Brain pericyte (primary cell): Measurements from ENCODE around the gene LRRFIP2.

ENCODE experiments used
- DNase-seq: peaks from one replicate; pipeline ENCODE4 v3.0.0-alpha.2; 2012; ENCODE audit warnings: low read depth, low spot score

LRRFIP2 gene

GRCh38 chr3:37115446-37115845 is 58.9 kb downstream of the LRRFIP2 start:
- DNase-seq = no peak

DNA sequence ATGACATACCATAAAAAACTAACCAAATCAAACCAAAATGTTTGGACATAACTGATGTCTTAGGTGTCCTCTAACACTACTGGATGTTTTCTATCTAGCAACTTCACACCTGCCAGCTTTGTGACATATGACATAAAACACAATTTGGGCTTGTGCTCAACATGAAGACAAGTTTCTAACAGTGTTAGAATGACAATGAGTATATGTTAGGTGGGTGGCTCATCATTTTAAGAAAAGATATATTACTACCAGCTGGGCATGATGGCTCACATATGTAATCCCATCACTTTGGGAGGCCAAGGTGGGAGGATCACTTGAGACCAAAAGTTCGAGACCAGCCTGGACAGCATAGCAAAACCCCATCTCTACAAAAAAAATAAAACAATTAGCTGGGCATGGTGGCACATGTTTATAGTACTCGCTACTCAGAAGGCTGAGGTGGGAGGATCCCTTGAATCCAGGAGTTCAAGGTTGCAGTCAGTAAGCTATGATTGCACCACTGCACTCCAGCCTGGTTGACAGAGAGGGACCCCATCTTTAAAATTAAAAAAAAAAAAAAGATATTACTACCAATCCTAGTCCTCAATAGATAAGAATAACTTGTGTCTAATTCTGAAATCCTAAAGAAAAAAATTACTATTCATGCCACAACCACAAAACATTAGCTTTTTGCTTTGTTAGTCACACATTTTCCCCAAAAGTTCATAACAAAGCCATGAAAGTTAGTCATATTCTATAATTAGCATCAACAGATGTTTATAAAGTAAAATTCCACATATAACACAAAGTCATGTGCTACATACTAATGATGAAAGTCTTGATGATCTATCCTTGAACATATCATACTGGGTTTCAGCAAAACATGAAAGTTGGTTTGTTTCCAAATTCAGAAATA is 59.9 kb downstream of the LRRFIP2 start:
- peak; percentile 13 for DNase-seq

DNA sequence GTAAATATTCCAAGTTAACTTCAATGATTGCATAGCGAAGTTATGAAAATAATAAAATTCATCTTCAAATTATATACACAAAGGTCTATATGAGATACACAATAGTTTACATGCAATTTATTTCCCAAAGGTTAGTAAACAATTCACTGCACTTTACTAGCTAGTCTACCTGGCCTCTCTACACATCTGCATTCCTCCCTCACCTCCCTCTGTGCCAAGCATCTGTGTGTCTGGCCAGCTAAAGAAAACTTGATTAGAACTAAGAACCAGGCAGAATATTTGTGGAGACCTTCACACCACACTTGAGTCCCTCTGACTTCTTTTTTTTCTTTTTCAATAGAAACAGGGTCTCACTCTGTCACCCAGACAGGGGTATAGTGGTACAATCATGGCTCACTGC is 61.4 kb downstream of the LRRFIP2 start:
- no peak for DNase-seq

DNA sequence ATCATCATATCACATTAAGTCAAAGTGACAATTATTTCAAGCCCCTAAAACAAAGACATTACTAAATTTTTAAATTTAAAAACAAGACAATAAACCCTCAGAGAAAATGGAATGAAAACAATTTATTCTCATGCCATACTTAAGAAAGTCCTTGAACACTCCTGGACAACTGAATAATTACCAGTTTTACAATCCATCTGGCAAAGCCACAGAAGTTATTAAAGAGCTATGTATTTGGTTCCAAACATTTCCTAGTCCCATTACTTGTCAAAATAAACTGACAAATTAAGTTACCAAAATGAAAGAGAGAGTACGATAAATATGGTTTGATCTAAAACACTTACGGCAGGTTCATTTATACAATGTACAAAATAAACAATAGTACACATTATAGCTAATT is 63.2 kb downstream of the LRRFIP2 start:
- no peak for DNase-seq

DNA sequence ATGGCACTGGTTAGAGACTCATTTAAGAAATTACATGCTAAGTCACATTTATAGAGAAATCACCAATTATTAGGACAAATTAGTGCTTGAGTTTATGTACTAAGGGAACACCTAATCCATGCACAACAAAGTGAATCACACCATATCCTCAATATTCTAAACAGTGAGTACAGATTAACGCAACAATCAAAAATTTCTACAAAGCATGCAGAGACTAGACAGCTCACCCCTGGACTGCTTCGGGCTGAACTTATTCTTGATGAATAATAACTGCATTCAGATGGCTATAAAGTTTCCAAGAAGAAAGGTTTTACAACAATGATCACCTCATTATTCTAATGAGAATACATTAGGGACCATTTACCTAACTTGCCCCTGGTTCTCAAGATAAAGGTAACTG is 66.5 kb downstream of the LRRFIP2 start:
- no peak for DNase-seq

- DNase-seq = no peak
Observed at GRCh38 chr3:37103103-37103808, 71.1 kb downstream of the LRRFIP2 start.

DNA sequence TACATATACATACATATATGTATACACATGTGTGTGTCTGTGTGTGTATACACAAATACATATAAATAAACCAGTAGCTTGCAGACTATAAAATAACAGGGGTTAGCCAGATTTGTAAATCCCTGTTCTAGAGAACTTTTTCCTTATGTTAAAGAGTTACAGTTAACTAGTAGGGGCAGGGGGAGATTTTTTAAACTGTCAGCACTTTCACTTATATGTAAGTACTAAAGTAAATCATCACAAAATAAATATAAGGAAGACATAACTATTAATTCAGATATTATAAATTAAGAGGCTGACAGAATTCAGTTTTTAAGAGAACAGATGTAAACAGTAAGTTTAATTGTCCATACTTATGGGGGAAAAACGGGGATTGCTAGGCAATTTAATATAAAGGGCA is 74.0 kb downstream of the LRRFIP2 start:
- no peak for DNase-seq

GRCh38 chr3:37099469-37099868 is 74.9 kb downstream of the LRRFIP2 start:
- DNase-seq = no peak

- no peak for DNase-seq
Observed at GRCh38 chr3:37098884-37099283, 75.5 kb downstream of the LRRFIP2 start.

DNA sequence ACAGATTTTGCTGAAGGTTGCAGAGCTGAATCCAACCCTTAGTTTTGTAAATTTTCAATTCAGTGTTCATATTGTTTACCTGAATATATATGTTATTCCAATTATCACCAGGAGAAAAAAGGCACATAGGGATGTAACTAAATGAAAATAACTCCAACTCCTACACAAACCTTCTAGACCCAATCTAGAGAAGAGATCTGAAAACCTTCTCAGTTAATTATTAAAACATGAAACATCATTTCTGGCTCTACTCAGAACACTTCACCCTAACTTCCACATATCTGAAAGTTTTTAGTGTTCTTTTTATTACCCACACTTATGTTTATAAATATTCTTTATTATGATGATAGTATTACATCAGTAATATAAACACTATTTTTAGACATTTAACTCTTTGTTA is 76.6 kb downstream of the LRRFIP2 start:
- DNase-seq = no peak

DNA sequence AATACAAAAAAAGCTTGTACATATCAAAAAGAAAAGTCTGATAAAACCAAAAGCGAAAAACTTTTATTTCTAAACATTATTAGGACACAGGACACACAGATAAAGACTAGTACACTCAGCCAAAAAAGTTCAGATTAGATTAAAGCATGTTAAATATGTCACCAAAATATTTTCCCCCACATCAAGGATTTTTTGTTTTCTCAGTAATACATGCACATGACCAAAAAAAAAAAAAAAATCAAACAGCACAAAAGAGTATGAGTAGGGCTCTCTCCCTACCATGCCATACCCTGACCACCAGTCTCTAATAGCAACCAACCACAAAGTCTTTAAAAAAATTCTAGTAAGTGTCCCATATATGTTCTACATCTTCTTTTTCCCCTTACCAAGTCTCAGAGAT is 77.4 kb downstream of the LRRFIP2 start:
- DNase-seq = no peak

DNA sequence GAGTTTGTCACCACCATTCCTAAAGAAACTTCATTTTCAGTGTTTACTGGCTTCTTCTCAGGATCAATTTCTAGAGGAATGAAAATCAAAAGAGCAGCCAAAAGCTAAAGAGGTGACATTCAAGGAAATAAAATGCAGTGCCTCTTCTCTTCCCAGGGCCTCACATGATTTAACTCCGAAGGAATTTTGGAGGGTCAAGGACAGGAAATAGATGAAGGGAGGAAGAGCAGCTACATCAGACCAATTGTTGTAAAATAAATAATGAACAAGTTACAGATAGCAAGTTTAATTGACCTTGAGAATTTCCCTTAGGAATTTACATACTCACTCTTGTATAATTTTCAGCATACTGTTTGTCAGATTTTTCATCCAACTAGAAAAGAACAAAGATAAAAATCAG is 78.1 kb downstream of the LRRFIP2 start:
- DNase-seq = no peak

DNA sequence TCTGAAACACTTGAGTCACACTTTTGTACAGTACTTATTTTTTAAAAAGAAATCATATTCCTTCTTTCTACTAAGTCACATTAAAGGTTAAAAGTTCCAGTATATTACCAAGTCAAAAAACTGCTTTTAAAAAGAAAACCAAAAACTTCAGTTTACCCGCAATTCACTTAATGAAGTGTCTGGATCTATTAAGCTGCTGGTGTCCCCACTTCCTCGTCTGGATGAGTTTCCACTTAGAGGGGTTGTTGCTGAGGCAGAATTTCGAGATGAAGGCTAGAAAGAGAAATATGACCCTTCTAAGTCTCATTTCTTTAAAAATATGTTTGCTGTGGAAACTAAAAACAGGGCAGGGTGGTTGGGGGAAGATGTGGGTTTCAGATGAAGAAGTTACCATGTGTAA is 79.7 kb downstream of the LRRFIP2 start:
- no peak for DNase-seq

GRCh38 chr3:37093481-37093880 is 80.9 kb downstream of the LRRFIP2 start:
- no peak for DNase-seq

DNA sequence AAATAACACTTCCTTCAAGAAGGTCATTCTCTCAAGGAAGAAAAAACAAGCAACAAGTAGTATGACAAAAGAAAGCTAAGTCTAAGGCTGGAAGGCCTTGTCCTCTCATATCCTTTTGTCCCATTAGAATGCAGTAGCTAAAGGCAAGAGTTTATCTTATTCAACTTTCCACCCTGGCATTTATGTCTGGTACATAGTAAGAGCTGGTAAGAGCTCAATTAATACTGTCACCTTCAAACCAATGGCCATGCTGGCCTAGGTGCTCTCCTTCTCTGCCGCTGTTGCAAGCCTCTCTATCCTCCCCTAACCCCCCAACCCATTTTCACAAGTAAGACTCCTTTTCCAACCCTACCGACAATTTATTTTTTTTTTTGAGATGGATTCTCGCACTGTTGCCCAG is 81.9 kb downstream of the LRRFIP2 start:
- no peak for DNase-seq

DNA sequence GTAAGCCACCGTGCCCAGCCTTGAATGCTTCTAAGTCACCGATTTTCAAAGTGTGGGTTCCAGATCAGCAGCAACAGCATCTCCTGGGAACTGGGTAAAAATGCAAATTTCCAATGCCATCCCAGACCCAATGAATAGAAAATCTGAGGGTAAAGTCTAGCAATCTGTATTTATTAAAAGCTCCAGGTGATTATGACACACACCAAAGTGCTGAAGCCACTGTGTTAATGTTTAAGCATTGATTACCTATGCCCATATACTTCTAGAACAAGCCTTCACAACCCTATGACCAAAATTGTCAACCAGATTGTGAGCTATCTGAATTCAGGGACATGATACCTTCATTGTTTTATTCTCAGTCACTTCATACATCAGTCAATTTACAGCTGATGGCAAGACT is 86.5 kb downstream of the LRRFIP2 start:
- DNase-seq = no peak

- no peak for DNase-seq
Observed at GRCh38 chr3:37086918-37087317, 87.5 kb downstream of the LRRFIP2 start.

GRCh38 chr3:37082317-37082716 is 92.1 kb downstream of the LRRFIP2 start:
- DNase-seq = no peak

DNA sequence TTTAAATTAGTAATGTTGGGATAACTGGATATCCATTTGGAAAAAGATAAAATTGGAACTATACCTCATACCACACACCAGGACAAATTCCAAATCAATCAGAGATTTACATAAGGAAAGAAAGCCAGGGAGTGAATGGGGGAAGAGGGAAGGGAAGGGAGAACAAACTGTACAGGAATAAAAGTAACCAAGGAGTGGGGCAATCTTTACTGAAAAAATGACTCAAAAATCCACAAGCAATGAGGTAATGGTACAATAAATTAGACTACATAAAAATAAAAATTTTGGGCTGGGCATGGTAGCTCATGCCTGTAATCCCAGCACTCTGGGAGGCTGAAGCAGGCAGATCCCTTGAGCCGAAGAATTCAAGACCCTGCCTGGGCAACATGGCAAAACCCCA is 98.4 kb downstream of the LRRFIP2 start:
- no peak for DNase-seq

- no peak for DNase-seq
Observed at GRCh38 chr3:37074178-37074577, 100.2 kb downstream of the LRRFIP2 start.

DNA sequence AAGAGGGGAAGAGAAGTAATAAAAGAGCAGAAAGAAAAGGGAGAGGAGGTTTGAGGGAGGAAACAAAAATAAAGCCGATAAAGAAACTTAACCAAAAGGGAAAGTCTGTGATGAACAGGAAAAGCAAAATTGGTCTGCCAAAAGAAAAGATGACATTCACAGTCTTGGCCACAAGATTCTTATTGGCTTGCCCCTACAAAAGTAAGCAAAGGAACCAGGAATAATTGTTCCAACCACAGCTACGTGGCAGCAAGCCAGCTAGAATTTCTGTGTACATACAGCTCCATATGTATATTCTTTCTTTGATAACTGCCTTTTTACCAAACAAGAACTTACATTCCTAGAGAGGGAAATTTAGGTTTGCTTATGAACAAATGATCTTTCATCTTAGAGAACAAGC is 101.5 kb downstream of the LRRFIP2 start:
- DNase-seq = peak; percentile 32

DNA sequence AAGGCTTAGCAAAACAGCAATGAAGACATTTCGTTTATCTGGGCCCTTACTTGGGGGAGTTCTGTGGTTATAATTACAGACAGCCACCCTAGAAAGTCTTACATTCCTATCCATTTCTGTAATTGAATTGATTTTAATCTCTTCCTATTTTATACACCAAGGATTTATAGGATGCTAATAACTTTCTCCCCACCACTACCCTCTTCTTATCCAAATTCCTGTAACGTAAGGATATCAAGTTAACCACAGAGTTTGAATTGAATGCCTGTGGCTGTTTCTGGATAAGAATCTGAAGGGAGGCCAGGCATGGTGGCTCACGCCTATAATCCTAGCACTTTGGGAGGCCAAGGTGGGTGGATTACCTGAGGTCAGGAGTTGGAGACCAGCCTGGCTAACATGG is 102.5 kb downstream of the LRRFIP2 start:
- DNase-seq = no peak

DNA sequence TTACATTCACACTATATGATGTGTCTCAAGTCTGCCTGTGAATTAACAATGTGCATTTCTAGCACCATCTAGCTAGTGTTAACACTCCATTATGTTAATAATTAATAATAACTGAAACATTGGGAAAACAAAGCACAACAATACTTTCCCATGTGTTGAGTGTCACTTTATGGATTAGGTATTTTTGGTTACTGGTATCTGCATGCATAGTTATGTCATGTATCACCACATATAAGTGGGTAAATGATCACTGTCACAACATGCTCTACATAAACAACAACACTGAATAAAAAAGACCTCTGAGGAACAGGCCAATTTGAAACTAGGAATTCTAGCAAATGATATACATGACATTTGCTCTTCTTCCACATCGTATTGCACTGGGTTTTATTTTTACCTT is 106.4 kb downstream of the LRRFIP2 start:
- DNase-seq = no peak
